COLO829 (cell line): Measurements from ENCODE around the gene BEST2.

Experiments
- DNase-seq: peaks from one replicate; pipeline ENCODE4 v3.0.0; 2012; ENCODE audit warnings: low spot score

BEST2 gene

GRCh38 chr19:12770922-12771321 lies 19.3 kb downstream of the BEST2 start:
- no peak for DNase-seq

- no peak for DNase-seq
Measured at GRCh38 chr19:12772323-12772722, 20.7 kb downstream of the BEST2 start.

GRCh38 chr19:12773571-12773970 lies 22.0 kb downstream of the BEST2 start:
- DNase-seq, result no peak

- DNase-seq, result no peak
Measured at GRCh38 chr19:12774588-12775555, 23.3 kb downstream of the BEST2 start, which contains the start of gene HOOK2. Gene HOOK2 (minus strand): TSS chr19:12775552. CDS start chr19:12775449, 103 bp downstream.

- no peak for DNase-seq
Measured at GRCh38 chr19:12777217-12778016, 25.8 kb downstream of the BEST2 start.

- DNase-seq, result no peak
Measured at GRCh38 chr19:12778017-12778904, 26.7 kb downstream of the BEST2 start.

- no peak for DNase-seq
Measured at GRCh38 chr19:12778905-12779161, 27.2 kb downstream of the BEST2 start.

- no peak for DNase-seq
Measured at GRCh38 chr19:12779162-12779993, 27.8 kb downstream of the BEST2 start.

- DNase-seq, result no peak
Measured at GRCh38 chr19:12782174-12782423, 30.5 kb downstream of the BEST2 start.

- peak; percentile 61 for DNase-seq
Measured at GRCh38 chr19:12782424-12783290, 31.1 kb downstream of the BEST2 start.

- no peak for DNase-seq
Measured at GRCh38 chr19:12783291-12783848, 31.8 kb downstream of the BEST2 start.

- DNase-seq, result no peak
Measured at GRCh38 chr19:12783849-12784393, 32.3 kb downstream of the BEST2 start.

GRCh38 chr19:12784394-12784870 lies 32.8 kb downstream of the BEST2 start:
- DNase-seq, result no peak

GRCh38 chr19:12784871-12785430 lies 33.4 kb downstream of the BEST2 start:
- DNase-seq, result no peak

- DNase-seq, result no peak
Measured at GRCh38 chr19:12785431-12786031, 33.9 kb downstream of the BEST2 start.

GRCh38 chr19:12786141-12786870 lies 34.7 kb downstream of the BEST2 start:
- no peak for DNase-seq

GRCh38 chr19:12786952-12787351 lies 35.4 kb downstream of the BEST2 start:
- no peak for DNase-seq

- no peak for DNase-seq
Measured at GRCh38 chr19:12787458-12787857, 35.9 kb downstream of the BEST2 start.
